KOPT-K1 (cell line): ENCODE results near the gene ZNRD2.
"Not testable (repeated sequence)": the region's sequence is repeated elsewhere in the genome, so short reads cannot be mapped to it uniquely, and the experiment has no call there.

Experiments
- H3K27ac ChIP-seq: fragments of 200-600 bp; sonication (generic); 2 replicates; pipeline ENCODE4 v1.5.1; 2016; ENCODE audit warnings: antibody characterized with exemption, mild to moderate bottlenecking, low read depth, low read length; ENCODE audit not compliant: poor library complexity, severe bottlenecking
- H3K36me3 ChIP-seq: fragments of 200-600 bp; sonication (generic); 2 replicates; pipeline ENCODE4 v1.5.1; 2017; ENCODE audit warnings: antibody characterized with exemption, mild to moderate bottlenecking, low read length, moderate library complexity; ENCODE audit not compliant: insufficient read depth
- H3K9me3 ChIP-seq: fragments of 200-600 bp; sonication (generic); 2 replicates; pipeline ENCODE4 v1.5.1; 2017; ENCODE audit warnings: antibody characterized with exemption, low read length, mild to moderate bottlenecking; ENCODE audit not compliant: insufficient read depth, poor library complexity, severe bottlenecking

The ZNRD2 gene

DNA sequence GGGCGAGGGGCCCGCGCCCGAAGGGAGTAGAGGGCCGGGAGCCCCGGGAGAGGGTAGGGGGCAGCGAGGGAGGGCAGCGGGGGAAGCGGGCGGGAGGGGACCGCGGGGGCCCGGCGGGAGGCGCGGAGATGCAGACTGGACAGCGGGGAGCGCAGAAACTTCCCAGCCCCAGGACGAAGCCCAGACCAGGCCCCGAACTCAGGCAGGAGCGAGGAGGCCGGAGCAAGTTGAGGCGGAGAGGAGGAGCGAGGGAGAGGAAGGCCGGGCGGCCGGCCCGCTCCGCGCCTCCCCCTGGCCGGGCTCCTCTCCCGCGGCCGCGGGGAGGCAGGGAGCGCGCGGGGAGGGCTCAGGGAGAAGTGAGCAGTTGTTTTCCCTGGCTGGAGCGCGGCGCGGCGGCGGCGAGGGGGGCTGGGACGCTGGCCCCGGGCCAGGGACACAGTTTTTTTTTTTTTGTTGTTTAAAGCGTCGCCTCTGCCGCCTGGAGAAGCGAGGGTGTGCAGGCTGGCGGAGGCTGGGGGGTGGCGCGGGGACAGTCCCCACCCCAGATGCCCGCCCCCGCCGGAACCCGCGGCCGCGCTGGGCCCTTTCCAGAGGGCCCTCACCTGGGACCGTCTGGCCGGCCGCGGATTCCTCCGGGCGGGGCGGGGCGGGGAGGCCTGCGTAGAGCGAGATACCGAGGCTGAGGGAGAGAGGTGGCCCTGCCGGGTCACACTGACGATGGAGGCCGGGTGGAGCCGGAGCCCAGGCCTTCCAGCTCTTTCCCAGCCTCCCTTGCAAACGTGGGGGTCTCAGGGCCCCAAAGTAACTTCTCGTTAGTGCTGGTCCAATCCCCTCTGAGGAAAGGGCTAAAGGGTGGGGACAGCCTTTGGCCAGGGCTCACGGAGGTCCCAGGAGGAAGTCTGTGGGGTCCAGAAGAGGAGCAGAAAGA, 12.0 kb upstream of the ZNRD2 start, which contains the start of gene LTBP3:
LTBP3 (minus strand) TSS at position 358 of the 928 bp plus-strand sequence. CDS start 400 bp downstream, outside the sequence.
- Histone ChIP-seq H3K27ac (no peak within 1 kb of the TSS), H3K36me3 (no peaks in the 10 kb centered on the region), H3K9me3 (no peaks in the 10 kb centered on the region)

DNA sequence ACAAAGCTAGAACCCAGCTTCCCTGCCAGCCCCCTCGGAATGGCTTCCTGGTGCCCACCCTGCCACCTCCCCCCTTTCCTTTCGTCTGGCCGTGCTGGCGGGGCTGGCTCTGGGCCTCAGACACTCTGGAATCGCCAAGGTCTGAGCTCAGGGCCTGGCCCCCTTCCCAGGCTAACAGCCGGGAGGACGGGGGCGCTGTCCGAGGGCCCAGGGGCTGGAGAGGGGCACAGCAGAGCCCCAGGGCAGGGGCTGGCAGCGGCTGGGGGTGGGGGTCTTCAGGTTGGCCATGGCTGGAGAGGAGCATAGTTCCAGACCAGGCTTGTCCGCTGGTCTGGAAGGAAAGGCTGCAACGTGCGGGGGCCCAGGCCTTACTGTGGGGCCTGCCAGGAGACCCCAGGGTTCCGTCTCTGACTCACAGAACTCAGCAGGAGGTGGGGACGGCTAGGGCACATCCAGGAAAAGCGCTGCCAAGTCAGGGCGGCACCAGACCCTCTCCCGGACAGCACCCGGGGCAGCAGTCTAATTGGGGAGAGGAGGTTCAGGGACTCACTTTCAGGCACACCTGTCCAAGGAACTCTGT, 11.3 kb upstream of the ZNRD2 start:
- Histone ChIP-seq H3K27ac (no peak overlapping the region), H3K36me3 (no peaks in the 10 kb centered on the region), H3K9me3 (no peaks in the 10 kb centered on the region)

DNA sequence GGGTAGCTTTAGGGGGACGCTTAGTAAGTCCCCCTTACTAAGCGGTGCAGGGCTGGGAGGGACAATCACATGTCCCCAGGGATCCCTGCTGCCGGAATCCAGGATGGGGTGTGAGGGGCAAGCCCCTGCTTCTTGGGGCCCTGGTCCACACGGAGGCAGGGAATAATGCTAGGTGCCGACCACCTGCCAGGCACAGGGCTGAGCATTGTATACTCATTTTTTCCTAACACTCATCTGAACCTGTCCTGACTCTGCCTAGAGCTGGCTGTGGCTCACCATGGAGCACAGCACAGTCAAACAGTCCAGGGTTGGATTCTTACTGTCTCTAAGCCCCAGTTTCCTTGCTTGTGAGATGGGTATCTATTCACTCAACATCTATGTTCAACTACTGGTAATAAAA, 10.7 kb upstream of the ZNRD2 start:
- Histone ChIP-seq H3K36me3 (no peaks in the 10 kb centered on the region), H3K9me3 (no peaks in the 10 kb centered on the region), H3K27ac (no peak overlapping the region)

DNA sequence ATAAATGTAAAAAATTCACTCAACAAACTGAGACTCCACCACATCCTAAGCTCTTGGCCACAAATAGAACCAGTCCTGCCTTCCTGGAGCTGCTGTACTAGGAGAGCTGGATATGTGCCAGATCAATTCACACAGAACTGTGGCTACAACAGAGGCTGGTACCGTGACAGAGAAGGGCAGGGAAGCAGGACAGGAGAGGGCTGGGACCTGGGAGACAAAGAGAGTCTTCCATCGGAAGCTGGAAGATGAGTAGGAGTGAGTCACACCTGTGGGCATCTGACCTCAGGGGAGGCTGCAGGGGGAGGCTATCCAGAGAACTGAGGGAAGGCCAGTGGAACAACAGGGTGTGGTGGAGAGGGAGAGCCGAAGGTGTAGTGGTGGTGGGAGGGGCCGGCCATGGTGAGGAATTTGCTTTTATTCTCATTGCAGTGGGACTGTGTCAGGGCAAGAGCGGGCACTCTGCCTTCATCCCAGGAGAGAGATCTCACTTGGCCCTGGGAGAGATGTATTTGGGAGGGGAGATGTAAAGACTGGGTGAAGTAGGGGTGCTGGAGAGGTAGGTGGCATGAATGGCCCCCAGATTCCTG, 10.2 kb upstream of the ZNRD2 start:
- Histone ChIP-seq H3K36me3 (no peaks in the 10 kb centered on the region), H3K9me3 (no peaks in the 10 kb centered on the region), H3K27ac (no peak overlapping the region)

DNA sequence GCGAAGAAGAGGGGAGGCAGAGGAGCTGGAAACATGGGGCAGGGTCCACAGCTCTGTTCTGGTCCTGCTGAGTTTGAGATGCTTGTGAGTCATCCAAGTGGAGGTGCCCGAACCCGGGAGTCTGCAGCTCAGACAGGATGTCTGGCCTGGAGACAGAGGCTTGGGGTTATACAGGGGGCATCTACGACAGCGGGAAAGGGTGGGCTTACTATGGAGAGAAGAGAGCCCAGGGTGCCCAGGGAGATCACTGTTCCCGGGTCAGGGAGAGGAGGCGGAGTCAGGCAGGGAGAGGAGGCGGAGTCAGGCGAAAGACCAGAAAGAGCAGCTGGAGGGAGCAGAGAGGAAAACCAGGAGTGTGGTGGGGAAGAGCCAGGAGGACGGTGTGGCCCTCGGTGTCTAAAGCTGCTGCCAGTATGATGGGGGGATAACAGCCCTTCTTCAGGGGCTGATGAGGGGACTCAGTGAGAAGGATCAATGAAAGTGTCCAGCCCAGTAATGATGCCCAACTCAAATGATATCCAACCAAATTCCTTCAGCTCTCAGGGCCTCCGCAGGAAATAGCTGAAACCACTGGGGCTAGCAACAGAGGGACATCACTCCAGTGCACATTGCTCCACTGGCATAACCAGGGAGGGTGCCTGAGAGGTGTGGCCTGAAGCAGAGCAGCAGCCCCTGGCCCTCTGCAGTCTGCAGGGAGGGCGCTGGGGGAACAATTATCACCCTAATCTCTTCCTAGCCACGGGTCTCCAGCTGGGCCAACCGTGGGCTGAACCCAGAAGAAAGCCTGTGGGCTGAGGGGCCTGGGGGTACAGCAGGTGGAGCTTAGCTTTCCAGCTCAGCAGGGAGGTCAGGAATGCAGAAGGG, 9.5 kb upstream of the ZNRD2 start:
- Histone ChIP-seq H3K27ac (peak overlapping the region; percentile 19), H3K9me3 (no peaks in the 10 kb centered on the region), H3K36me3 (no peaks in the 10 kb centered on the region)

DNA sequence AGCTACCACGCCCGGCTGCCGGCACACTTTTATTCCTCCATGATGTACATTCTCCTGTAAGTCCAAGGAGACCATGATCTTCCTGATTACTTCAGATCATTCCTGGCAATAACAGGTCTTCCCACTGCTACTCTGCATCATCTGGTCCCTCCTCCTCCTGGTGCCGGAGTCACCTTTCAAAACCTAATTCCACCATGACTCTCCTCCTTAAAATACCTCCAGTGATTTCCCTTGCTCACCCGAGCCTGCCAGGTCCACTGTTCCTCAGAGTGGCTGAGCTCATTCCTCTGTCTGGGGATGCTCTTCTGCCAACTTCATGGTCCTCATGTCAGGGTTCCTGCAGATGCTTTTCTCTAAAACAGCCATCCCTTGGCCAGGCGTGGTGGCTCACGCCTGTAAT, 8.3 kb upstream of the ZNRD2 start:
- no peaks in the 10 kb centered on the region for H3K9me3 ChIP-seq
- H3K27ac ChIP-seq = no peak overlapping the region

DNA sequence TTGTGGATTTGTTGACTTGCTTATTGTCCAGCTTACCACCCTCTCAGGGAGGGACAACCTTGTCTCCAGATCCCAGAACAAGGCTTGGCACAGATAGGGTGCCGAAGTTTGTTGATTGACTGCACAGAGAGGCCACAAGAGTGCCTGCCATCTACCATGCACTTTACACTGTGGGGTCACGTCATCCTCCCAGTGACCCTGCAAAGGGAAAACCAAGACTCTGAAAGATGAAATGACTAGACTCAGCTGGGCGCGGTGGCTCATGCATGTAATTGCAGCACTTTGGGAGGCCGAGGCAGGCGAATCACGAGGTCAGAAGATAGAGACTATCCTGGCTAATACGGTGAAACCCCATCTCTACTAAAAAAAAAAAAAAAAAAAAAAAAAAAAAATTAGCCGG, 7.5 kb upstream of the ZNRD2 start:
- 0 out of 2 replicates have a peak, but pooled peaks cover 6% of the 10 kb centered on the region for H3K36me3 ChIP-seq
- no peaks in the 10 kb centered on the region for H3K9me3 ChIP-seq
- no peak overlapping the region for H3K27ac ChIP-seq

More for the DNA sequence above, 8.3 kb upstream of the ZNRD2 start:
- H3K36me3 ChIP-seq = 0 out of 2 replicates have a peak, but pooled peaks cover 6% of the 10 kb centered on the region

DNA sequence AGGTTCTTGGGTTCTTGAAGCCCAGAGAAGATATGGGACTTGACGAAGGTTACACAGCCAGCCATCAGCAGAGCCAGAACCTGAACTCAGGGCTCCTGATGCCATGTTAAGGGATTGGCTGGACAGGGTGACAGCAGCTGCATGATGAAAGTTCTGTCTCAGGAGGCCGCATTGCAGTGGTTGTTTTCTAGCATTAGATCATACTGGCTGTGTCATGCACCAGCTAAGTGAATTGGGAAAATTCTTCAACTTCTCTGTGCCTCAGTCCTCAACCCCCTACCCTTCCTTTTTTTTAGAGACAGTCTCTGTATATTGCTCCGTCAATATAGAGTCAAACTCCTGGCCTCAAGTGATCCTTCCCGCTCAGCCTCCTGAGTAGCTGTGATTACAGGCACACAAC, 6.7 kb upstream of the ZNRD2 start:
- no peaks in the 10 kb centered on the region for H3K9me3 ChIP-seq
- H3K27ac ChIP-seq = no peak overlapping the region
- H3K36me3 ChIP-seq = 0 out of 2 replicates have a peak, but pooled peaks cover 6% of the 10 kb centered on the region

DNA sequence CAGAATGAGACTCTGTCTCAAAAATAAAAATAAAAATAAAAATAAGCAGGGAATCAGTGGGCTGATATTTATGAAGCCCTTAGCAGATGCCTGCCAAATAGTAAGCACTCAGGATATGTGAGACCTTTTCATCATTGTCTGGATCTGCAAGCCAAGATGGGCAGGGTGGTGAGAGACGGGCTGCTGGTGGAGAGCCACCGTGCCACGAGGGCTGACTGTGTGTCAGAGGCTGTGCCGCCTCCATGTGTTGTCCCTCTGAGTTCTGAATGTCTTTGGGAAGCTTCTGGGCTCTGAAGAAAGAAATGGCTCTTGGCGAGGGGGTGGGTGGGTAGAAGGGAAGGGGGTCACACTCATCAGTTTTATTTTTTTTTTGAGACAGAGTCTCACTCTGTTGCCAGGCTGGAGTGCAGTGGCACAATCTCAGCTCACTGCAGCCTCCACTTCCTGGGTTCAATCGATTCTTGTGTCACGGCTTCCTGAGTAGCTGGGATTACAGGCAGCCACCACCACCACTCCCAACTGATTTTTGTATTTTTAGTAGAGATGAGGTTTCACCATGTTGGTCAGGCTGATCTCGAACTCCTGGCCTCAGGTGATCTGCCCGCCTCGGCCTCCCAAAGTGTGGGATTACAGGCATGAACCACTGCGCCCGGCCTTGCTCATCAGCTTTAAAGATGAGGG, 5.3 kb upstream of the ZNRD2 start:
- H3K27ac ChIP-seq = peak overlapping the region; percentile 41
- not testable (repeated sequence) for H3K36me3 ChIP-seq, H3K9me3 ChIP-seq

DNA sequence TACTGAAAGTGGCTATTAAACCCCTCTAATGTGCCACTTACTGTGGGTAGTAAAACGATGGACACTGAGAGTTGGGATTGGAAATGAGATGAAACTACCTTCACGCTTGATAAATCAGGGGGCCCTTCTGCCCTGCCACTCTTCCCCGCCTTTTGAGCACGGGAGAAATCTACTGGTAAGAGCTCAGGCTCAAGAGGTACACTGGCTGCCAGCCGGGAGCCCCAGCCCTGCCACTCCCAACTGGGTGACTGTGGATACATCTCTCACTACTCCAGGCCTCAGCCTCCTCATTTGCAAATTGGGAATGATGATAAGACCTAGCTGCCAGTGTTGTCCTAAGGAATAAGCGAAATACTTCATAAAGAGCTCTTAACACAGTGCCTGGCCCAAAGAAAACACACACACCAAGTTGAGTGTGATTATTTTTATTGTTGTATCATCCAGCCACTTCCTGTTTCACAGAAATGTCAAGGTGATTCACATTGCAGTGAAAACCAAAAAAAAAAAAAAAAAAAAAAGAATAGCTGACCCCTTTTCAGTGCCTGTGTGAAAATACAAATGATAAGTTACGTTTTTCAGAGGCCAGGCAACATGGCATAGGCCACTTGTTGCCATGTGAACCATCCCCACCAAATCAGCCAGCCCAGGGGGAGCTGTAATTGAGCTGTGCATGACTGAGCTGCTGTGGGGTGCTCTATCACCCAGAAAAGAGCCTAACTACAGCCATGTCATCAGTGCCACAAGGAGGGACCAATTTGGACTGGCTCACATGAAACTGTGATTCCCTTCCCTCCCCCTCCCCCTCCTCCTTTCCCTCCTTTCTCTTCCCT, 4.4 kb upstream of the ZNRD2 start:
- Histone ChIP-seq H3K27ac (peak overlapping the region; percentile 41), H3K9me3 (no peaks in the 10 kb centered on the region), H3K36me3 (0 out of 2 replicates have a peak, but pooled peaks cover 6% of the 10 kb centered on the region)

DNA sequence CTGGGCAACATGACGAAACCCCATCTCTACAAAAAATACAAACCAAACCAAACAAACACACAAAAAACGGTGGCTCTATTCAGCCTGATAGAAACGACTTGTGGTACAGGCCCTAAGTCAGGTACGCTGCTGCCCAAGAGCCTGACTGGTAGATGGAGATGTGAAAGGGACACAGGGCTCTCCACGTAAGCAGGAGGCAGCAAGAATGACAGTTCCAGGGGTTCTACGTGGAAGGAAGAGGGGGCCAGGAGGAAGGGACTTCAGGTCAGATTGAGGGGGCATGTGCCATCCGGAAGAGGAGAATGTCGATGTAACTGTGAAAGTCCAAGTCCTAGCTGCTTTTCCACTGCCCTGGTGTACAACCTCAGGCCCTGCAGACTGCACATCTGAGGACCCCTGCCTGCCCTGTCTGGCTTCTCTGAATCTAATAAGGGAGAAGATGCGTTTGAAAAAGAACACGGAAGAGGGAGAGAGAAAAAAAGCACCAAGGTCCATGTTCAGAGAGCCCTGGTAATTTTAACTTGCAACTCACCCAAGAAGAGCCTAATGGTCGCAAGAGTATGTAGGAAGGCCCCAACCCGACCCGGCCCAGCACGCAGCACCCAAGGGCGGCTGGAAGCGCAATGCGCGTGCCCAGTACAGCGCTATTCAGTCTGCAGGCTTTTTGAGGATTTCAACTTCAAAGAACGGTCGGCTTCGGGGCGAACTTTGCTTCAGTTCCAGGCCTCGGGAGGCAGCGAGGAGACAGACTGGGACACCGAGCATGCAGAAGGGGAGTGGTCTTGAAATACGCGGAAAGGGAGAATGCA, 909 bp upstream of the ZNRD2 start:
- 0 out of 2 replicates have a peak, but pooled peaks cover 6% of the 10 kb centered on the region for H3K36me3 ChIP-seq
- H3K27ac ChIP-seq = peak overlapping the region; percentile 81
- H3K9me3 ChIP-seq = no peaks in the 10 kb centered on the region

DNA sequence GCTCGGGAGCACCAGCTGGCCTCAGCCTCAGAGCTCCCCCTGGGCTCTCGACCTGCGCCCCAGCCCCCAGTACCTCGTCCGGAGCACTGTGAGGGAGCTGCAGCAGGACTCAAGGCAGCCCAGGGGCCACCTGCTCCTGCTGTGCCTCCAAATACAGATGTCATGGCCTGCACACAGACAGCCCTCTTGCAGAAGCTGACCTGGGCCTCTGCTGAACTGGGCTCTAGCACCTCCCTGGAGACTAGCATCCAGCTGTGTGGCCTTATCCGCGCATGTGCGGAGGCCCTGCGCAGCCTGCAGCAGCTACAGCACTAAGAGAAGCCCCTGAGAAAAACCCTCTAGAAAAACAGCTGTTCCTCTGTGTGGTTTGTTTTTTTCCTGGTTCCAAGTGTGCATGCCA, 1.1 kb downstream of the ZNRD2 start:
- 0 out of 2 replicates have a peak, but pooled peaks cover 6% of the 10 kb centered on the region for H3K36me3 ChIP-seq
- no peaks in the 10 kb centered on the region for H3K9me3 ChIP-seq
- peak overlapping the region; percentile 81 for H3K27ac ChIP-seq

DNA sequence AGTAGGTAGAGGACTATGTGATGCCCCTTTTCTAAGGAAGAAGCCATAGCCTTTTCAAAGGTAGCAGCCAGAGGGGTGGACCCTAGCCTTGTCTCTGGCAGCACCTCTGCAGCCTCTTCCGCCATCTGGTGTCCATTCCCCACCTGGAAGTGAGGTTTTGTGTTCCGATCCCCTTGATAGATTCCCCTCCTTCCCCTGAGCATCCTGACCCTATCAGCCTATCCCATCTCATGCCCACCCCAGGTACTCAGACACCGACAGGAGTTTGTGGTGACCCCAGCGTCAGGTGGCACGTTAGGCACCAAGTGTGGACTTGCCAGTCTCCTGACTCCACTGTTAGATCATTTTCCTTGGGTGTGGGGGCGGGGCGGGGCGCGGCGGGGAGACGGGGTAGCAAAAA, 1.7 kb downstream of the ZNRD2 start:
- H3K9me3 ChIP-seq = no peaks in the 10 kb centered on the region
- H3K27ac ChIP-seq = peak overlapping the region; percentile 62
- 0 out of 2 replicates have a peak, but pooled peaks cover under 1% of the 10 kb centered on the region for H3K36me3 ChIP-seq
